Measurements from ENCODE around the gene CXCL14. TPM values are rescaled to one million over a fixed set of nuclear protein-coding genes. Genes with fewer than 3 reads are reported as not detected.

Gene CXCL14, protein sequence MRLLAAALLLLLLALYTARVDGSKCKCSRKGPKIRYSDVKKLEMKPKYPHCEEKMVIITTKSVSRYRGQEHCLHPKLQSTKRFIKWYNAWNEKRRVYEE
- total RNA-seq: 0.49 TPM
- long read RNA-seq, partial matches to known transcripts: 0 of 1 reads
- long read RNA-seq, other reads (novel, unspliced or antisense): 0 of 1 reads

DNA sequence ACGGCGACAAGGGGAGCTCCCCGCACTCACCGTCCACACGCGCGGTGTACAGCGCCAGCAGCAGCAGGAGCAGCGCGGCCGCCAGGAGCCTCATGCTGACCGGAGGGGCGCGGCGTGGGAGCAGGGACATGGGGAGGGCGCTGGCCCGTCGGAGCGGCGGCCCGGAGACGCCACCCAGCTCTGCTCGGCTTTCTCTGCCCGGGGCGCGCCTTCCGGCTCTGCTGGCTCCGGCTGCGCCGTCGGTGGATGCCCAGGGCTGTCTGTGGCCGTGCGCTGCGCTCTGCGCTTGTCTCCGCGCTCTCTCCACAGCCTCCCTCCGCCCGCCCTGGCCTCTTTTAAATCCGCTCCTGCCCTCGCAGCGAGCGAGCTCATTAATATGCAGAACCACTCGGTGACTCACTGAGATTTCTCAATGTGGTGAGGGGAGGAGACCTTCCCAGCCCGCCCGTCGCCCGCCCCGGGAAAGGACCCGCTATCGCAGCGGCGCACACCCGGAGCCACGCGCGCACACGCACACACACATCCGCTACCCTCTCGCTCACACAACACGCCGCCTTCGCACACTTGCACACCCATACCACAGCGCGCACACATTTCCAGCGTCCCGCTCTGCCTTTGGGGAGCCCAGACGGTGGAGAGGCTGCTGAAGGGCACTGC is at the start of gene CXCL14:
Gene CXCL14 (minus strand): TSS at position 307 of the 657 bp plus-strand sequence. CDS start 213 bp downstream, at position 94.
- peaks cover 98% of the 10 kb centered on the region for H3K27me3 ChIP-seq (ENCODE audit: low read depth)
- TF ChIP-seq CTCF (IDR thresholded peaks at IDR 0.05; ENCODE audit: borderline replicate concordance): no peak
- no peak within 1 kb of the TSS for H3K27ac ChIP-seq (replicated peaks)
- no peak for DNase-seq
- intact Hi-C loops (cut with micrococcal nuclease): no loop called here
- H3K36me3 ChIP-seq: no peaks in the 10 kb centered on the region
- no peaks in the 10 kb centered on the region for H3K9me3 ChIP-seq (replicated peaks)
- H3K4me1 ChIP-seq: no peaks in the 10 kb centered on the region
- H3K4me3 ChIP-seq: peak within 1 kb of the TSS; percentile 47

GRCh38 chr5:135626636-135627035 is 47.8 kb upstream of the CXCL14 start:
- Histone ChIP-seq H3K36me3 (no peaks in the 10 kb centered on the region), H3K27ac (replicated peaks) (no peak overlapping the region), H3K9me3 (replicated peaks) (no peaks in the 10 kb centered on the region), H3K4me3 (no peak overlapping the region), H3K27me3 (ENCODE audit: low read depth) (peaks cover 47% of the 10 kb centered on the region), H3K4me1 (no peaks in the 10 kb centered on the region)
- no peak for TF ChIP-seq CTCF (IDR thresholded peaks at IDR 0.05; ENCODE audit: borderline replicate concordance)
- no peak for DNase-seq
- intact Hi-C loops (cut with micrococcal nuclease): no loop called here

GRCh38 chr5:135625961-135626360 is 47.2 kb upstream of the CXCL14 start:
- DNase-seq: no peak
- H3K4me1 ChIP-seq: no peaks in the 10 kb centered on the region
- no peak overlapping the region for H3K27ac ChIP-seq (replicated peaks)
- no peak overlapping the region for H3K4me3 ChIP-seq
- intact Hi-C loops (cut with micrococcal nuclease): no loop called here
- no peaks in the 10 kb centered on the region for H3K9me3 ChIP-seq (replicated peaks)
- peaks cover 54% of the 10 kb centered on the region for H3K27me3 ChIP-seq (ENCODE audit: low read depth)
- H3K36me3 ChIP-seq: no peaks in the 10 kb centered on the region
- no peak for TF ChIP-seq CTCF (IDR thresholded peaks at IDR 0.05; ENCODE audit: borderline replicate concordance)

GRCh38 chr5:135625486-135625885 is 46.7 kb upstream of the CXCL14 start:
- peaks cover 59% of the 10 kb centered on the region for H3K27me3 ChIP-seq (ENCODE audit: low read depth)
- DNase-seq: no peak
- no peaks in the 10 kb centered on the region for H3K9me3 ChIP-seq (replicated peaks)
- no peak overlapping the region for H3K4me3 ChIP-seq
- no peaks in the 10 kb centered on the region for H3K36me3 ChIP-seq
- no peaks in the 10 kb centered on the region for H3K4me1 ChIP-seq
- TF ChIP-seq CTCF (IDR thresholded peaks at IDR 0.05; ENCODE audit: borderline replicate concordance): no peak
- H3K27ac ChIP-seq (replicated peaks): no peak overlapping the region
- intact Hi-C loops (cut with micrococcal nuclease): no loop called here

GRCh38 chr5:135625061-135625460 is 46.3 kb upstream of the CXCL14 start:
- no peaks in the 10 kb centered on the region for H3K4me1 ChIP-seq
- no peak for TF ChIP-seq CTCF (IDR thresholded peaks at IDR 0.05; ENCODE audit: borderline replicate concordance)
- H3K9me3 ChIP-seq (replicated peaks): peaks cover 1% of the 10 kb centered on the region
- intact Hi-C loops (cut with micrococcal nuclease): no loop called here
- peaks cover 61% of the 10 kb centered on the region for H3K27me3 ChIP-seq (ENCODE audit: low read depth)
- H3K4me3 ChIP-seq: no peak overlapping the region
- H3K36me3 ChIP-seq: no peaks in the 10 kb centered on the region
- no peak overlapping the region for H3K27ac ChIP-seq (replicated peaks)
- DNase-seq: no peak
